GM20000 (cell line): Measurements from ENCODE around the gene MYO7B.

ENCODE experiments used
- DNase-seq: peaks from one replicate; pipeline ENCODE4 v3.0.0; 2012; ENCODE audit warnings: low spot score
- TF ChIP-seq, protein P1 (sequence below): IDR thresholded peaks from 2 replicates; pipeline ENCODE4 v1.5.1; 2012; ENCODE audit warnings: mild to moderate bottlenecking, control low read depth; ENCODE audit errors: extremely low read depth, missing control alignments

The MYO7B gene

DNA sequence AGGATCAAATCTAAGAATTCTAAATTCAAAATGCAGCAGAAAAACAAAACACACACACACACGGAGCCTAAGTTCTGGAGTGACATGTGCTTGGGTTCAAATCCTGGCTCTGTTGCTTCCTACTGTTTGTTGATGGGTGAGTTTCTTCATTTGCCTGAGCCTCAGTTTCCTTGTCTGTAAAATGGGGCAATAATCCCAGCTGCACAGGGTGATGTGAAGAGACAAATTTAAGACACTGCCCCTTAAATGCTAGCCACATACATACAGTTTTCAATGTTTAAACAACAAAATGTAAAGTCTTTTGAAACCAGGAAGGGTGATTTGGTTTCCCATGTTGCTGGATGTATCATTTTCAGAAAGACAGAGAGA lies 109.5 kb downstream of the MYO7B start:
- TF ChIP-seq, protein P1, sequence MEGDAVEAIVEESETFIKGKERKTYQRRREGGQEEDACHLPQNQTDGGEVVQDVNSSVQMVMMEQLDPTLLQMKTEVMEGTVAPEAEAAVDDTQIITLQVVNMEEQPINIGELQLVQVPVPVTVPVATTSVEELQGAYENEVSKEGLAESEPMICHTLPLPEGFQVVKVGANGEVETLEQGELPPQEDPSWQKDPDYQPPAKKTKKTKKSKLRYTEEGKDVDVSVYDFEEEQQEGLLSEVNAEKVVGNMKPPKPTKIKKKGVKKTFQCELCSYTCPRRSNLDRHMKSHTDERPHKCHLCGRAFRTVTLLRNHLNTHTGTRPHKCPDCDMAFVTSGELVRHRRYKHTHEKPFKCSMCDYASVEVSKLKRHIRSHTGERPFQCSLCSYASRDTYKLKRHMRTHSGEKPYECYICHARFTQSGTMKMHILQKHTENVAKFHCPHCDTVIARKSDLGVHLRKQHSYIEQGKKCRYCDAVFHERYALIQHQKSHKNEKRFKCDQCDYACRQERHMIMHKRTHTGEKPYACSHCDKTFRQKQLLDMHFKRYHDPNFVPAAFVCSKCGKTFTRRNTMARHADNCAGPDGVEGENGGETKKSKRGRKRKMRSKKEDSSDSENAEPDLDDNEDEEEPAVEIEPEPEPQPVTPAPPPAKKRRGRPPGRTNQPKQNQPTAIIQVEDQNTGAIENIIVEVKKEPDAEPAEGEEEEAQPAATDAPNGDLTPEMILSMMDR = no peak
- DNase-seq = no peak

DNA sequence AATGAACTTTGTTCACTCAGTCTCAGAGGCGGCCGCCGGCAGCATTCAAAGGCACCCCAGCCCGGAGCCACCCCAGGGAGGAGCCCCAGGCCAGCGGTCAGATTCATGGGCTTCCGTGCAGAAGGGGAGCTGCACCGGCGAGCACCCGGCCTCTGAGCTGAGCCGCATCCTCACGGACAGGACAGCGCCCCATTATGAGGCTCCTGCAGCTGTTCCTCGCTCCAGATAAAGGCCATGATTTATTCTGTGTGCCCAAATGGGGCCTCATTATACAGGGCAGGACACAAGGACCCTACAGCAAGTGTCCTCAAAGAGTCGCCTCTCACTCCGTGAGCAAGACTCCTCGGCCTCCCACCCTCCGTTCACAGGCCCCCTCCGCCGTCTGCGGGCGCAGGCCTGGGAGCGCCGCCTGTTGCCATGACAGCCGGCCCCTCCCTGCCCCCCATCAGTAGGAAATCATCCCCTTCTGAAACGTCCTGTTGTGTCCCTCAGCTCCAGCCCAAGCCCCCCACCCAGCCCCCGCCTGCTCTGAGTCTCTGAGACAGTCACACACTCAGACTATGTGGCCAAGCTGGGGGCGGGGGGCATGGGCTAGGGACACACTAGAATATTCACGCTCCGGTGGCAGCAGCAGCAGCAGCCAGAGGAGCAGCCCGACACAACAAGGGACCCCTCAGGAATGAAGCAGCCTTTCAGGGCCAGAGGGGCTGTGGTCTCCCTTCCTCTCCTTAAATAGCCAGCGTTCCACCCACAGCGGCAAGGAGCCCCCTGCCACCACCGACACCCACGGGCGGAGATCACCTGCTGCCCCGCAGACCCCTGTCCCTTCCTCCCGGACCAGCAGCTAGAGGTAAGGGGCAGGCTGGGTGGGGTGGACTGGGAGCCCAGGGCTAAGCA lies 110.2 kb downstream of the MYO7B start, which contains the start of gene GPR17:
TSS of gene GPR17 (plus strand) at position 759 of the 897 bp plus-strand sequence. CDS start 4,583 bp downstream, outside the sequence.
- no peak for DNase-seq
- TF ChIP-seq, protein P1 = no peak

DNA sequence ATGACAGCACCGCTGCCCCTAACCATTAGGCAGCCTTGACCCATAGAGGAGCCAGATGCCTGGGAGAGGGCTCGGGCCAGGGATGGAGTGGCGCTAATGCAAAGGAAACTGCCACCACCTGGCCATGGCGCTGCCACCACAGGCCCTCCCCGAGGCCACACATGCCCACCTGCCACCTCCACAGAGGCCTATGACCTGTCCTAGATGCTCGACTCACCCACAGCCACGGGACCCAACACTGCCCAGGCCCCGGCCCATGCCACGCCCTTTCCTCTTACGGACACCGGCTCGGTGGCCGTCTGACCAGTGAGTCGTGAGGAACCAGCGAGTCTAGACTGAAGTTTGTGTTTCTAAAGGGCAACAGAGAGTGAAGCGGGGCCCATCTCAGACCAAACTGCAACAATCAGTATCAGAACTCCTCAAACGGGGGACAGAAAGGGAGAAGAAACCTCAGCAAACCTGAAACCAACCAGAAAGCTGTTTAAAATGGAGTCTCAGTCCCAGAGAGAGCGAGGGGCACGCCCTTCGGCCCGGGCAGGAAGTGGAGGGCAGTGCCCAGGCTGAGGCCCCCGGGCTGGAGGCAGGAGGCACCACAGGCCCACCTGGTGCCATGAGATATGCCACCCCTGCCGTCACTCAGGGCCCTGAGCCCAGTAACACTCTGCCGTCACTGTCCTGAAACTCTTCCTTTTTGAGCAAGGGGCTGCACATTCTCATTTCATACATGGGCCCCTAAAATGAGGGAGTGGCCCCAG lies 111.2 kb downstream of the MYO7B start:
- TF ChIP-seq, protein P1 = no peak
- no peak for DNase-seq

DNA sequence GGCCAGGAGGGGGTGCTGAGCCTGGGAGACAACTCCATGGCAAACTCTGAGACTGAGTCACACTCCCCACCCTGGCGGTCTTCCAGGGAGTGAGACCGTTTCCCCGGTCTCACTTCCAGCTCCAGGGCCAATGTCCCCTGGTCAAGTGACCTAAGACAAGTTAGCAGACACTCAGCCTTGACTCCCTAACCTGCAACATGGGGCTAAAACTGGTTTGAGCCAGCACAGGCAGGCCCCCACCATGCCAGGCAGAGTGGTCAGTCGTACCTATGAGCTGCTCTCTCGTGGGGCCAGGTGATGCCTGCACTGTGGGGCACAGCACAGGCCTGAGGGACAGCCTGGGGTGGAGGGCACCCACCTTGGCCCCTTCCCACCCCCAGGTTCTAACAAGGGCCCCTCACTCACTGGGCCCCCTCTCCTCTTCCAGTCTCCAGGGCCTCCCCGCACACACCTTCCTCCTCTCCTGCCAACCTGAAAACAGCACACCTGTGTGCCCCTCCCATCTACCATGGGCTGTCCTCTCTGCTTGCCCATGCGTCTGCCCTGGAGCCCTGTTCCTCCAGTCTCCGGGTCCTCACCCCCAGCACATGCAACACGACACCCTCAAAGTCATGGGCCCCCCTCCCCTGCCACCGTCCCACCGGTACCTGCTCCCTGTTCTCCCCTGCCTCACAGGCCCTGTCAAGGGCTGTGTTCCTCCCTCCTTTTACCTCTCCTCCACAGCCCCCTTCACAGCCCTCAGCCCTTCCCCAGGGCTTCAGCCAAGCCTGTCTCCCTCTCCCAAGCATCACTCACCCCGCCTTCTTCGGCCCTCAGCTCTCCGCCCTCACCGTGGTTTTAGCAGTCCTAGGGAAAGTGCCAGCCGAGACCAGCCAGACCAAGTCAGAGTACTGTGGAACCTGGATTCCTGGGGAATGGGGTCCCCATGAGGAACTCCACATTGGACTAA lies 112.0 kb downstream of the MYO7B start:
- no peak for DNase-seq
- TF ChIP-seq, protein P1 = no peak

DNA sequence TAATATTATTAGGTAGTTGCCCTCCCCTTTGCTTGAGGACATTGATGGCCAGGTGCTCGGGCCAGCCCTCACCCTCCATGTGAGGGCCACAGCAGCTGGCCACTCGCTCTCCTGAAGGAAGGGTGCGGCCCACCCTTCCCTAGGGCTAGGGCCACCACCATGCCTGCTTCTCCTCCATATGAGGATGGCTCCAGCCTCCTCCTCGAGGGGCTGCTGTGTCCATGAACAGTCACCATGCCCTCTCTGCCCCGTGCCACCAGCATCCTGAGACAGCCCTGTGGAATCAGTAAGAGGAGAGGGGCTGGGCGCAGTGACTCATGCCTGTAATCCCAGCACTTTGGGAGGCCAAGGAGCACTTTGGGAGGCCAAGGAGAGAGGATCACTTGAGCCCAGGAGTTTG lies 112.8 kb downstream of the MYO7B start:
- TF ChIP-seq, protein P1 = no peak
- no peak for DNase-seq

DNA sequence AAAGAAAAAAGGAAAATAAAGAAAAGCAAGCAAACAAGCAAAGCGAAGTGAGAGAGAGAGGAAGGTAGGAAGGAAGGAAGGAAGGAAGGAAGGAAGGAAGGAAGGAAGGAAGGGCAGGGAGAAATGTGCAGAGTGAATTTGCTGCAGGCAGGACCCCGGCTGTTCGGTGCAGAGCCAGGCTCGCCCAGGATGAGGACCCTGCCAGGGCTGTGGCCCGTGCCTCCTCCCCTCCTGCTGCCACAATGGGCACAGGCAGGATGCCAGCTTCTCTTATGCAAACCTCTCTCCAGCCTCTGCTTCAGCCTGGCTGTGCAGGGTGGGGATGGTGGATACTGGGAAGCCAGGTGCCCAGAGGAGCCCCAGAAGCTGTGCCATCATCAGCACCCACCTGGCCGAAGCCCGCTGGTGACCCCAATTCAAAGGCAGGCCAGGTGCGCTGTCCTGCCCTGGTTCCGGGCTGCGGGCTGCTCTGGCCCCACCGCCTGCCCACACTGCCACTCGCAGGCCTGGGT lies 113.7 kb downstream of the MYO7B start:
- DNase-seq = no peak
- TF ChIP-seq, protein P1 = no peak
